Endothelial cell of umbilical vein (primary cell): ENCODE data around the gene REG3A. TPM values are rescaled to one million over a fixed set of nuclear protein-coding genes. Genes with fewer than 3 reads are reported as not detected.

Source experiments
- BruUV-seq: library from RNA; stranded (reverse); fragments of 400-500 nt; replicated peaks from 2 replicates; lab custom pipeline; 2021; lab: Mats Ljungman, UMichigan
- CTCF ChIA-PET: fragments of 300-600, 350-600 bp; sonication (Branson Sonifier 250); formaldehyde crosslinking; loops from one replicate; lab custom pipeline; 2021; ENCODE audit warnings: antibody characterized with exemption, inconsistent platforms; lab: Charles Lee
- POLR2A ChIA-PET: fragments of 300-600, 350-600 bp; sonication (Branson Sonifier 250); formaldehyde crosslinking; loops from one replicate; lab custom pipeline; 2021; ENCODE audit warnings: antibody characterized with exemption, inconsistent platforms; lab: Charles Lee
- DNase-seq: peaks from one replicate; pipeline ENCODE4 v3.0.0-alpha.2; 2011; ENCODE audit warnings: low read depth, low spot score
- FAIRE-seq: peaks from 2 replicates; lab custom pipeline; 2011; peaks lifted over from hg19 to GRCh38; lab: Jason Lieb, UNC
- H2AFZ ChIP-seq: 2 replicates; pipeline ENCODE4 v1.6.0; 2012; ENCODE audit warnings: low read depth, low read length, control low read depth, inconsistent platforms
- H3K27ac ChIP-seq: 2 replicates; pipeline ENCODE4 v1.5.1; 2011; ENCODE audit warnings: low read depth, mild to moderate bottlenecking, control low read depth, low read length, moderate library complexity; ENCODE audit not compliant: insufficient read depth
- H3K27me3 ChIP-seq, 2 experiments: 2 replicates each; pipeline versions ENCODE4 v1.6.0 to v1.6.1; 2011; ENCODE audit warnings: low read length in 2 of 2, mixed read lengths in 1 of 2; ENCODE audit not compliant: control insufficient read depth in 2 of 2, insufficient read depth in 2 of 2
- H3K36me3 ChIP-seq, 2 experiments: 2 replicates in 1 of 2; 3 replicates in 1 of 2; pipeline ENCODE4 v1.5.1; 2011; ENCODE audit warnings: low read length in 2 of 2, mild to moderate bottlenecking in 1 of 2, moderate library complexity in 1 of 2; ENCODE audit not compliant: control insufficient read depth in 2 of 2, insufficient read depth in 2 of 2; ENCODE audit errors: extremely low read depth in 1 of 2
- H3K4me1 ChIP-seq: 3 replicates; pipeline ENCODE4 v1.5.1; 2011; ENCODE audit warnings: mild to moderate bottlenecking, low read length; ENCODE audit not compliant: control insufficient read depth, insufficient read depth; ENCODE audit errors: extremely low read depth
- H3K4me2 ChIP-seq: 2 replicates; pipeline ENCODE4 v1.6.1; 2011; ENCODE audit warnings: low read length, control low read depth, mixed read lengths; ENCODE audit not compliant: insufficient read depth
- H3K4me3 ChIP-seq, 3 experiments: fragments of 200-600 bp in 1 of 3; sonication (generic), shearing (Covaris generic) in 1 of 3; replicated peaks in 1 of 3; 2 replicates each; pipeline ENCODE4 v1.5.1; 2011 to 2016; ENCODE audit warnings: control low read depth in 3 of 3, low read length in 3 of 3, mild to moderate bottlenecking in 2 of 3, inconsistent platforms in 1 of 3, low read depth in 1 of 3, moderate library complexity in 1 of 3; ENCODE audit not compliant: insufficient read depth in 1 of 3
- H3K79me2 ChIP-seq: 2 replicates; pipeline ENCODE4 v1.6.0; 2012; ENCODE audit warnings: low read length, inconsistent platforms; ENCODE audit not compliant: control insufficient read depth, insufficient read depth
- H3K9ac ChIP-seq: replicated peaks from 2 replicates; pipeline ENCODE3; 2011; ENCODE audit warnings: low read length, control low read depth; ENCODE audit not compliant: insufficient read depth; ENCODE audit errors: extremely low read depth
- H3K9me1 ChIP-seq: replicated peaks from 3 replicates; pipeline ENCODE4 v1.6.0; 2011; ENCODE audit warnings: mild to moderate bottlenecking, low read length; ENCODE audit not compliant: control insufficient read depth, insufficient read depth; ENCODE audit errors: extremely low read depth
- H3K9me3 ChIP-seq: replicated peaks from 2 replicates; pipeline ENCODE4 v1.5.1; 2012; ENCODE audit warnings: low read length, inconsistent platforms; ENCODE audit not compliant: control insufficient read depth, insufficient read depth
- H4K20me1 ChIP-seq: replicated peaks from 2 replicates; pipeline ENCODE3; 2011; ENCODE audit warnings: mild to moderate bottlenecking, low read length; ENCODE audit not compliant: control insufficient read depth, insufficient read depth; ENCODE audit errors: extremely low read depth
- CTCF ChIP-seq, 2 donors: IDR thresholded peaks; 1 replicate in 1 of 2; 2 replicates in 1 of 2; pipeline ENCODE4 v1.5.1; 2011; ENCODE audit warnings: low read length in 2 of 2, mild to moderate bottlenecking in 2 of 2, moderate library complexity in 2 of 2, control low read depth in 1 of 2, inconsistent platforms in 1 of 2, low read depth in 1 of 2; ENCODE audit not compliant: insufficient read depth in 1 of 2; ENCODE audit errors: extremely low read depth in 1 of 2
- EZH2 ChIP-seq: IDR thresholded peaks from 2 replicates; pipeline ENCODE4 v1.6.1; 2012; ENCODE audit warnings: borderline replicate concordance, low read depth, mild to moderate bottlenecking, moderate library complexity, low read length, inconsistent platforms; ENCODE audit not compliant: severe bottlenecking
- FOS ChIP-seq: IDR thresholded peaks from 2 replicates; pipeline ENCODE4 v1.6.1; 2011; ENCODE audit warnings: mild to moderate bottlenecking, low read length, moderate library complexity, borderline replicate concordance; ENCODE audit not compliant: insufficient read depth
- GATA2 ChIP-seq: IDR thresholded peaks from 2 replicates; pipeline ENCODE4 v1.7.0; 2011; ENCODE audit warnings: low read depth, mild to moderate bottlenecking, moderate library complexity, mixed read lengths, low read length; ENCODE audit not compliant: insufficient read length, insufficient read depth
- JUN ChIP-seq: IDR thresholded peaks from 2 replicates; pipeline ENCODE4 v1.6.1; 2011; ENCODE audit warnings: borderline replicate concordance, low read depth; ENCODE audit not compliant: insufficient read length, insufficient read depth
- MAX ChIP-seq: IDR thresholded peaks from 2 replicates; pipeline ENCODE4 v1.6.1; 2011; ENCODE audit not compliant: insufficient read depth, insufficient read length
- MYC ChIP-seq: IDR thresholded peaks from one replicate; pipeline ENCODE4 v1.6.1; 2011; ENCODE audit warnings: mild to moderate bottlenecking, low read depth, low read length
- POLR2A ChIP-seq: IDR thresholded peaks from 2 replicates; pipeline ENCODE4 v1.6.1; 2012; ENCODE audit warnings: low read depth, mild to moderate bottlenecking, control low read depth, low read length
- POLR2AphosphoS5 ChIP-seq: IDR thresholded peaks from 2 replicates; pipeline ENCODE4 v1.6.1; 2012; ENCODE audit warnings: low read depth, mild to moderate bottlenecking, control low read depth, low read length, moderate library complexity; ENCODE audit not compliant: insufficient read depth
- dilution Hi-C: fragments of 300-500 bp; cut with MboI; formaldehyde crosslinking; loops from one replicate; pipeline ENCODE4 v1.15.0; 2019; ENCODE audit warnings: low sequenced_read_pairs; ENCODE audit not compliant: extremely low pct_ligation_motif_present
- intact Hi-C: fragments of 100-400 bp; cut with micrococcal nuclease; formaldehyde crosslinking; loops from one replicate; pipeline ENCODE4 v1.10.0; 2022
- polyA plus RNA-seq, 4 experiments: library from polyadenylated mRNA; depleted of rRNA in 3 of 4; stranded (reverse) in 3 of 4; unstranded in 1 of 4; fragments of >200 nt; gene quantifications; 2 replicates each; pipeline versions ENCODE4 v1.2.1 to v1.2.3, GENCODE V29; 2011 to 2012; ENCODE audit warnings: missing spikeins in 1 of 4
- total RNA-seq: library from RNA; stranded (reverse); gene quantifications from 2 replicates; pipeline ENCODE4 v1.2.3, GENCODE V29; 2021

REG3A gene
- total and polyA plus RNA-seq, 2 donors (not counting 3 experiments of a cell fraction or from before 2014, with no cell fraction given) = not detected

- TF ChIP-seq POLR2AphosphoS5 (no peak), MYC (no peak), GATA2 (no peak), POLR2A (no peak), FOS (no peak), MAX (no peak), CTCF (IDR thresholded peaks at IDR 0.05; ENCODE audit: extremely low read depth in 1 of 2, insufficient read depth in 1 of 2, low read depth in 1 of 2, low read length in 2 of 2) (no peak), JUN (no peak), EZH2 (no peak)
- H3K36me3 ChIP-seq = no peaks in the 10 kb centered on the region
- no peak for DNase-seq
- H3K4me1 ChIP-seq = no peaks in the 10 kb centered on the region
- H3K9ac ChIP-seq = no peak overlapping the region
- H2AFZ ChIP-seq = no peak overlapping the region
- FAIRE-seq = no peak
- no peak overlapping the region for H3K27ac ChIP-seq
- BruUV-seq = no TSS peak
- H3K4me3 ChIP-seq = no peak overlapping the region
- CTCF ChIA-PET = no interaction called here
- dilution Hi-C loops = no loop called here
- H3K79me2 ChIP-seq = no peaks in the 10 kb centered on the region
- POLR2A ChIA-PET = no interaction called here
- H4K20me1 ChIP-seq = no peaks in the 10 kb centered on the region
- intact Hi-C loops = no loop called here
- H3K9me1 ChIP-seq = no peaks in the 10 kb centered on the region
- no peak overlapping the region for H3K4me2 ChIP-seq
- H3K27me3 ChIP-seq = no peaks in the 10 kb centered on the region
- H3K9me3 ChIP-seq = peaks cover 4% of the 10 kb centered on the region
These were observed 31.5 kb upstream of the REG3A start for GRCh38 chr2:79191081-79191480.
